B cell (primary cell): Measurements from ENCODE around the gene PRR7. TPM values are rescaled to one million over a fixed set of nuclear protein-coding genes. Genes with fewer than 3 reads are reported as not detected.

Experiments
- ATAC-seq: fragments of 200-7000 bp; cut with Tn5 transposase; one replicate; pipeline ENCODE4 v1.10.0; 2021; ENCODE audit warnings: low read depth, mild to moderate bottlenecking, moderate number of reproducible peaks, moderate library complexity
- CTCF ChIA-PET: fragments of 350-600 bp; sonication (Branson Sonifier 250); formaldehyde crosslinking; loops from one replicate; lab custom pipeline; 2021; ENCODE audit warnings: antibody characterized with exemption, inconsistent platforms; lab: Charles Lee
- POLR2A ChIA-PET: fragments of 350-600 bp; sonication (Branson Sonifier 250); formaldehyde crosslinking; loops from one replicate; lab custom pipeline; 2021; ENCODE audit warnings: antibody characterized with exemption; lab: Charles Lee
- DNase-seq: peaks from one replicate; pipeline ENCODE4 v3.0.0; 2013
- H2AFZ ChIP-seq: 2 replicates; pipeline ENCODE4 v1.6.1; 2012; ENCODE audit warnings: mild to moderate bottlenecking, low read depth, low read length; ENCODE audit not compliant: insufficient read depth, poor library complexity, severe bottlenecking
- H3K27ac ChIP-seq, 2 donors: 1 replicate in 1 of 2; 2 replicates in 1 of 2; pipeline ENCODE4 v1.5.1; 2012 to 2013; ENCODE audit warnings: low read length in 2 of 2, mild to moderate bottlenecking in 2 of 2, moderate library complexity in 1 of 2
- H3K27me3 ChIP-seq, 4 experiments: fragments of 200-600 bp in 1 of 4; sonication (generic) in 1 of 4; replicated peaks in 1 of 4; 1 replicate in 2 of 4; 2 replicates in 2 of 4; pipeline versions ENCODE4 v1.6.1 to v1.7.0; 2013 to 2016; ENCODE audit warnings: low read length in 3 of 4, mild to moderate bottlenecking in 2 of 4, mixed read lengths in 1 of 4, moderate library complexity in 1 of 4; ENCODE audit not compliant: insufficient read depth in 4 of 4, control insufficient read depth in 3 of 4; ENCODE audit errors: control extremely low read depth in 1 of 4
- H3K36me3 ChIP-seq, 2 experiments: replicated peaks in 1 of 2; 1 replicate in 1 of 2; 2 replicates in 1 of 2; pipeline versions ENCODE4 v1.6.1 to v1.7.1; 2013; ENCODE audit warnings: low read length in 1 of 2; ENCODE audit not compliant: insufficient read depth in 2 of 2, control insufficient read depth in 1 of 2; ENCODE audit errors: control extremely low read depth in 1 of 2, extremely low read depth in 1 of 2
- H3K4me1 ChIP-seq, 2 donors: fragments of 200-600 bp in 1 of 2; sonication (generic) in 1 of 2; 1 replicate in 1 of 2; 2 replicates in 1 of 2; pipeline versions ENCODE4 v1.5.1 to v1.6.1; 2013 to 2017; ENCODE audit warnings: low read length in 2 of 2; ENCODE audit not compliant: control insufficient read depth in 2 of 2, insufficient read depth in 2 of 2
- H3K4me2 ChIP-seq: replicated peaks from 2 replicates; pipeline ENCODE3; 2012; ENCODE audit warnings: mild to moderate bottlenecking, low read depth, low read length; ENCODE audit not compliant: poor library complexity, severe bottlenecking
- H3K4me3 ChIP-seq, 5 experiments: fragments of 200-600 bp in 1 of 5; sonication (generic) in 1 of 5; 1 replicate in 3 of 5; 2 replicates in 2 of 5; pipeline versions ENCODE4 v1.5.1 to v1.7.0; 2011 to 2016; ENCODE audit warnings: low read length in 4 of 5, mild to moderate bottlenecking in 4 of 5, low read depth in 2 of 5, control low read depth in 1 of 5, moderate library complexity in 1 of 5; ENCODE audit not compliant: insufficient read depth in 1 of 5; ENCODE audit errors: control extremely low read depth in 1 of 5, extremely low read depth in 1 of 5
- H3K79me2 ChIP-seq: fragments of 200-600 bp; sonication (generic); one replicate; pipeline ENCODE4 v1.6.0; 2016; ENCODE audit warnings: low read length; ENCODE audit not compliant: control insufficient read depth, insufficient read depth
- H3K9ac ChIP-seq: fragments of 200-600 bp; sonication (generic); 2 replicates; pipeline ENCODE4 v1.6.1; 2017; ENCODE audit warnings: mild to moderate bottlenecking, low read length, moderate library complexity
- H3K9me3 ChIP-seq, 3 donors: one replicate each; pipeline versions ENCODE4 v1.6.1 to v1.7.1; 2013; ENCODE audit warnings: low read length in 2 of 3; ENCODE audit not compliant: control insufficient read depth in 2 of 3, insufficient read depth in 1 of 3; ENCODE audit errors: control extremely low read depth in 1 of 3
- H4K20me1 ChIP-seq: 2 replicates; pipeline ENCODE4 v1.6.0; 2012; ENCODE audit warnings: mild to moderate bottlenecking, low read length; ENCODE audit not compliant: insufficient read depth, control insufficient read depth, poor library complexity, severe bottlenecking
- H3K27ac Mint-ChIP-seq: one replicate; pipeline ENCODE4 v1.8.0; 2021; ENCODE audit warnings: mixed read lengths
- H3K27me3 Mint-ChIP-seq: one replicate; pipeline ENCODE4 v1.8.0; 2021; ENCODE audit warnings: mixed read lengths
- H3K4me1 Mint-ChIP-seq: one replicate; pipeline ENCODE4 v1.8.0; 2021; ENCODE audit warnings: mixed read lengths
- H3K4me3 Mint-ChIP-seq: one replicate; pipeline ENCODE4 v1.8.0; 2021; ENCODE audit warnings: mixed read lengths
- H3K9me3 Mint-ChIP-seq: one replicate; pipeline ENCODE4 v1.8.0; 2022; ENCODE audit warnings: mixed read lengths; ENCODE audit not compliant: insufficient read depth
- CTCF ChIP-seq: fragments of 200-600 bp; IDR thresholded peaks from one replicate; pipeline ENCODE4 v1.8.0; 2022; ENCODE audit warnings: antibody characterized with exemption, mild to moderate bottlenecking
- EZH2 ChIP-seq: IDR thresholded peaks from 2 replicates; pipeline ENCODE4 v1.6.1; 2012; ENCODE audit warnings: borderline replicate concordance, low read depth, mild to moderate bottlenecking, moderate library complexity, low read length; ENCODE audit not compliant: insufficient read depth, poor library complexity, severe bottlenecking
- WGBS: methylation state at CpG from one replicate; pipeline ENCODE4 v1.1.5; 2013; ENCODE audit warnings: missing lambda C conversion rate; ENCODE audit not compliant: insufficient coverage; 5-methylcytosine and 5-hydroxymethylcytosine counted together
- intact Hi-C: fragments of 100-400 bp; cut with micrococcal nuclease; formaldehyde crosslinking; loops from one replicate; pipeline ENCODE4 v1.10.0; 2022
- polyA plus RNA-seq: library from polyadenylated mRNA; depleted of rRNA; stranded (reverse); fragments of >200 nt; gene quantifications from 2 replicates; pipeline ENCODE4 v1.2.3, GENCODE V29; 2012
- total RNA-seq, 2 donors: library from RNA; stranded (reverse); fragments of 120-200 nt in 1 of 2; gene quantifications; 1 replicate in 1 of 2; 2 replicates in 1 of 2; pipeline versions ENCODE4 v1.2.3 to v1.2.4, GENCODE V29; 2013 to 2022

PRR7 gene
- total and polyA plus RNA-seq, 2 donors (not counting 1 experiment from before 2014, with no cell fraction given): 4.8 to 84.4 TPM

- TF ChIP-seq CTCF: no peak
- Histone ChIP-seq H3K79me2 (peaks cover 6% of the 10 kb centered on the region), H4K20me1 (peaks cover 23% of the 10 kb centered on the region), H3K27me3 (peaks cover 0 to 10% (median 4%) of the 10 kb centered on the region in 4 experiments), H2AFZ (peak overlapping the region; percentile 62), H3K4me1 (peaks cover 52 to 65% of the 10 kb centered on the region in 2 donors), H3K9me3 (peaks cover 0 to 10% (median 0%) of the 10 kb centered on the region in 3 donors), H3K4me2 (peak overlapping the region; percentile 81), H3K36me3 (no peaks in the 10 kb centered on the region), H3K4me3 (peak overlapping the region; percentile 9 to 68 (median 65)), H3K9ac (peak overlapping the region; percentile 74), H3K27ac (no peak overlapping the region)
- 14% methylated on average over 16 of the region's 29 CpGs for WGBS
- Mint-ChIP-seq H3K27me3 (peaks cover 3% of the 10 kb centered on the region), H3K4me3 (peak overlapping the region; percentile 93), H3K27ac (no peak overlapping the region), H3K4me1 (peaks cover 69% of the 10 kb centered on the region), H3K9me3 (no peaks in the 10 kb centered on the region)
- ChIA-PET POLR2A (interaction anchor here (0.6 to 1.8 kb wide), 5 partner anchors 13 to 118 kb away, joined by 3 to 19 read pairs (median 6); partner anchors contain the start of gene DOK3), CTCF (interaction anchor here (0.7 to 5.7 kb wide), 10 partner anchors 12 to 108 kb away, joined by 3 to 70 read pairs (median 4); partner anchors contain the start of gene DOK3)
- intact Hi-C loops: loop anchor here (1.0 kb wide), 4 partner anchors 13 to 107 kb away; partner anchors contain the start of gene GRK6
- no peak for ATAC-seq
- DNase-seq: no peak
These were observed 50.2 kb downstream of the PRR7 start for GRCh38 chr5:177496727-177497291.

- H3K27ac ChIP-seq: no peak within 1 kb of the TSS
- WGBS: under 1% methylated on average over 73 of the region's 73 CpGs
- intact Hi-C loops: loop anchor here (1.0 kb wide), 4 partner anchors 13 to 107 kb away; partner anchors contain the start of gene GRK6
- H3K27me3 ChIP-seq: peaks cover 0 to 10% (median 4%) of the 10 kb centered on the region in 4 experiments
- POLR2A ChIA-PET: interaction anchor here (0.6 to 1.8 kb wide), 6 partner anchors 10 to 66 kb away, joined by 3 to 19 read pairs (median 4); partner anchors contain the start of gene DOK3
- H3K27ac Mint-ChIP-seq: peak within 1 kb of the TSS; percentile 73
- H3K36me3 ChIP-seq: no peaks in the 10 kb centered on the region
- H4K20me1 ChIP-seq: peaks cover 28% of the 10 kb centered on the region
- H3K4me1 ChIP-seq: peaks cover 58 to 72% of the 10 kb centered on the region in 2 donors
- ATAC-seq (peak; percentile 84), DNase-seq (peak; percentile 97)
- H3K79me2 ChIP-seq: peaks cover 6% of the 10 kb centered on the region
- CTCF ChIA-PET: interaction anchor here (0.7 to 5.7 kb wide), 9 partner anchors 8 to 108 kb away, joined by 3 to 70 read pairs (median 3); partner anchors contain the start of gene DOK3
- H3K4me2 ChIP-seq: peak within 1 kb of the TSS; percentile 81
- TF ChIP-seq CTCF: no peak
- TF ChIP-seq EZH2: no peak
- peak within 1 kb of the TSS; percentile 93 for H3K4me3 Mint-ChIP-seq
- peak within 1 kb of the TSS; percentile 74 for H3K9ac ChIP-seq
- peaks cover 75% of the 10 kb centered on the region for H3K4me1 Mint-ChIP-seq
- H3K9me3 Mint-ChIP-seq: no peaks in the 10 kb centered on the region
- H2AFZ ChIP-seq: peak within 1 kb of the TSS; percentile 62
- H3K27me3 Mint-ChIP-seq: peaks cover 3% of the 10 kb centered on the region
- peaks cover 0 to 10% (median 0%) of the 10 kb centered on the region in 3 donors for H3K9me3 ChIP-seq
- H3K4me3 ChIP-seq: peak within 1 kb of the TSS; percentile 9 to 68 (median 65)
These were observed 50.8 kb downstream of the PRR7 start, which contains the start of gene PDLIM7 for GRCh38 chr5:177497292-177498012. Gene PDLIM7, minus strand, starts transcription at chr5:177497604. Its CDS starts 1,092 bp downstream, at chr5:177496512.
